Fibroblast of gingiva (primary cell): Measurements from ENCODE around the gene MKKS.

Experiments
- DNase-seq: peaks from one replicate; pipeline ENCODE4 v3.0.0-alpha.2; 2011; ENCODE audit warnings: low read depth

MKKS gene

DNA sequence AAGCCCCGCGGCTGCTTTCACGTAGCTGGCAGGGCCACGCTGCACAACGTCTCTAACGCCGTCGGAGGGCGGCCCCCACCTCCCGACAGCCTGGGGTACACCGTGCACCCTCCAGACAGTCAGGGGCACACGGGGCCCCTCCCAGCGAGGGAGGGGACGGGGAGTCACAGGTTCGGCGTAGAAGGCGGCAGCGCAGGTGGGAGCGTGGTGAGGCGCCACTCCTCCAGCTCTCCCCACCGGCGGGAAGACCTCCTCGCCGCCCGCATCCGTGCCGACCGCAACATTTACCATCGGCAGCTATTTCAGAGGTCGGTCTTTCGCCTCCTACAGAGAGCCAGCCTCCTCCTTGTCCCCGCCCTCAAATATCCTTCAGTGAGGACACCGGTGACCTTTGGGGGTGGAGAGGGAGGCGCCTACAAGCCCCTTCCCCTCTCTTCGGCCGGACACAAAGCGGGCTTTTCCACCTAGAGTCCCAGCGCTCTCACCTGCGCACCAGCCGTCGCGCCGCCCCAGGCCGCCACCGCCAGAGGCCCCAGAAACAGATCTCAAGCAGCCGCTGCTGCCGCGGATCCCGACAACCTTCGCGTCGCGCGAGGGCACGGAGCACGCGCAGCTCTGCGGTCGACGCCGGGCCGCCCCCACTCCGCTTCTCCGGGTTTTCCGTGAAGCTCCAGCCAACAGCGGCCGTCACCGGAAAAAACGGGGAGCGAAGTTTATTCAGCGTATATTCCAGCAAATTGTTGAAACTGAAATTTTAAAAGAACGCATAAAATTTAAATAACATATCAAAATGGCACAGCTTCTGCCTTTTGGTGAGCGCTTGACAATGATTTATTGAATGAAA, at the start of gene MKKS:
MKKS (minus strand) TSS at position 600 of the 844 bp plus-strand sequence. CDS start 20,708 bp downstream, outside the sequence.
- DNase-seq: peak; percentile 94

DNA sequence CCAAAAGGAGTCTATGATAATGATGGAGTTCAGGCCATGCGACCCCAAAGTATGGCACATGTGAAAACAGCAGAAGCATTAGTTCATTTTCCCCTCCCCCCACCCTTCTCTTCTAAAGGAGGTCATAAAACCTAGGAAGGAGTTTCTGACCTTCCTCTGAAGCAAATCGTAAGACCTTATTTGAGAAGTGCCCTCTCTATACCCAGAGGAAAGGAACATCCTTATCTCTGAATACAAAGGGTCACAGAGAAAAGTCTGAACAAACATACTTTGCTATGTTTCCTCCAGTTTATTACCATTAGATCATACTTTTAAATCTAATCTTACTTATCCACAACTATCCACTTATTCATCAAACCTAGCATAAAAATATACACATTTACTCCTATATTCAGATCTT, 49.7 kb upstream of the MKKS start:
- no peak for DNase-seq

GRCh38 chr20:10481676-10482075, 47.7 kb upstream of the MKKS start:
- no peak for DNase-seq

- DNase-seq: no peak
Observed at GRCh38 chr20:10478930-10479329, 44.9 kb upstream of the MKKS start.

GRCh38 chr20:10478205-10478604, 44.2 kb upstream of the MKKS start:
- no peak for DNase-seq

- DNase-seq: peak; percentile 5
Observed at GRCh38 chr20:10476319-10476724, 42.3 kb upstream of the MKKS start.

GRCh38 chr20:10475225-10475624, 41.2 kb upstream of the MKKS start:
- no peak for DNase-seq

DNA sequence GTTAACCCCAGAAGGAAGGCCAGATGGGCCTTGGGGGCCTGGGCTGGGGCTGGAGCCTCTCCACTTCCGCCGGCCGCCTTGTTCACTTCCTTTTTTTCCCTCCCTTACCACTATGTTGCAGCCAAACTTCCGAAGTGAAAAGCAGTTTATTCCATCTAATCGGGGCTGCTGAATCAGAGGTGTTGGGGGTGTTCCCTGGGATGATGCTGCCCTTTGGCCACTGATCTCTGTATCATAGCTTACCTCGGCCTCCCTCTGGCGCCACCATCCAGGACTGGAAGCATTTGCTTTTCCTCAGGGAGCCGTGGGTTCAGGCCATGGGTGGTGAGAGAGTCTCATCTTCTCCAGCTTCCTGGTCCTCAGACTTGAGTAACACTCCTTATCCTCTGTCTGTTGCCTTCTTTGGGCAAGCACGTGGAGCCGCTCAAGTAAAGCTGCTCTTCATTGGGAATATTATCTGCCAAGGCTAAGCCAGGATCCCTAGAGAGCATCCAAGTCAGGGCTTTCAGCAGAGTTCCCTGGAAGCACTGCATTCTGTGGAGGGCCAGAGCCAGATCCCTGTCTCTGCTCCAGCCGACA, 40.7 kb upstream of the MKKS start:
- peak; percentile 32 for DNase-seq

DNA sequence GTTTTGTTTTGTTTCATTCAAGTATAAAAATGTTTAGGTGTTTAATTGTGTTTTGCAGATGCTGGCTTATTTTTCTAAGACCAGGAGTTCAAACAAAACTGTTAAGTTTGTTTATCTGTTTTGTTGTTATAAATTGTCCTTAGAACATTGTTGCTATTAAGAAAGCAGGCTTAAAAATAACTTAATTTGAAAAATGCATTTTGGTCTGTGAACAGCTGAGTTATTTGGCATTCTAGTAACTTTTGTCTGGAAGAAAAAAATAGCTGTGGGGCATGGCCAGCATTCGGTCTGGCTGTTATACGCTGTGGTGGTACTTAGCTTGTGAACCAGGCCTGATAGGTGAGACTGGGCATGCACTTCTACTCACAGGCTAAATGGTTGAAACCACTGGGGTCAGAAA, 38.8 kb upstream of the MKKS start:
- no peak for DNase-seq

- DNase-seq: no peak
Observed at GRCh38 chr20:10470276-10470675, 36.3 kb upstream of the MKKS start.

GRCh38 chr20:10469599-10469998, 35.6 kb upstream of the MKKS start:
- DNase-seq: peak; percentile 90

- no peak for DNase-seq
Observed at GRCh38 chr20:10469056-10469455, 35.0 kb upstream of the MKKS start.

- no peak for DNase-seq
Observed at GRCh38 chr20:10468340-10468845, 34.4 kb upstream of the MKKS start.

- peak; percentile 6 for DNase-seq
Observed at GRCh38 chr20:10467681-10468339, 33.8 kb upstream of the MKKS start.

DNA sequence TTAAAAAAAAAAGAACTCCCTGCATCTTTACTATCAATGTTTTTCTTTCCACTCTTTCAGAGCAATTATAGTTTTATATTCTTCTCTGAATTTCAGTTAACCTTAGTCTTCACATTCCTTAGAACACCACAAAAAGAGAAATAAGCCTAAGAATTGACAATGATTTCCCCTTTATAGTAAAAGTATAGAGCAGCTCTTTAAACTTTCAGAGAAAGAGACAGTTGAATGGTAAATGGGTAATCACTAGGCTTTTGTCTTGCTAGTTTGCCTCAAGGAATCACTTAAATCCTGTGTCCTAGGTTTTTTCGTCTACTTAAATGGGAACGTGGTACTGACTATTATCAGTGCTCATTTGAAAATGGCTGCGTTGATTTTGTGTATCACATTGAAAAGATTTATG, 32.8 kb upstream of the MKKS start:
- no peak for DNase-seq

DNA sequence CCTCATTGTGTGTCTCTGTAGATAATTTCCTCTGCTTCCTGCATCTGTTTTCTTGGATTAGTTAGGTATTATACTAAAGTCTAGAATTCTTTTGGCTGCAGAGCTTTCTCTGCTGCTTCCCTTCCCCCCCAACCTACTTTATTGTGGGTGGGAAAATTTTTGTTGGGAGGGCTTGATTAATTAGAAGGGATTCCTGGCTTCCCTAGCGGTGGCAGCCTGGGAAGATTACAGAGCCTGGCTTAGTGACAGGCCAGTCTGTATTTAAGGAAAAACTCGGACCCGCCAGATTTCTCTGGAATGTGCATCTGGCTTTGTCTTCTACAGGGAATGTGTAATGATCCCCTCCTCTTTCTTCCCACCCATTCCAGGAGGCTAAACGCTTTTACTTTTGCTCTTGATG, 32.3 kb upstream of the MKKS start:
- no peak for DNase-seq

GRCh38 chr20:10465135-10465534, 31.1 kb upstream of the MKKS start:
- DNase-seq: no peak

- no peak for DNase-seq
Observed at GRCh38 chr20:10463622-10464021, 29.6 kb upstream of the MKKS start.

GRCh38 chr20:10462516-10462915, 28.5 kb upstream of the MKKS start:
- DNase-seq: no peak

- no peak for DNase-seq
Observed at GRCh38 chr20:10461495-10461894, 27.5 kb upstream of the MKKS start.

GRCh38 chr20:10454151-10454750, 20.2 kb upstream of the MKKS start:
- no peak for DNase-seq

GRCh38 chr20:10453241-10453640, 19.2 kb upstream of the MKKS start:
- no peak for DNase-seq

- DNase-seq: no peak
Observed at GRCh38 chr20:10449270-10449669, 15.2 kb upstream of the MKKS start.
